A673 (cell line): ENCODE results near the gene HMCES. TPM values are rescaled to one million over a fixed set of nuclear protein-coding genes. Genes with fewer than 3 reads are reported as not detected.
"Not testable (repeated sequence)": the region's sequence is repeated elsewhere in the genome, so short reads cannot be mapped to it uniquely, and the experiment has no call there.

Experiments used
- BruUV-seq: library from RNA; stranded (reverse); fragments of 400-500 nt; replicated peaks from 2 replicates; lab custom pipeline; 2021; lab: Mats Ljungman, UMichigan
- CTCF ChIA-PET: fragments of 300-600 bp; sonication (Branson Sonifier 250); formaldehyde crosslinking; loops from one replicate; lab custom pipeline; 2022; ENCODE audit warnings: antibody characterized with exemption; lab: Charles Lee
- POLR2A ChIA-PET: fragments of 300-600 bp; sonication (Branson Sonifier 250); formaldehyde crosslinking; loops from one replicate; lab custom pipeline; 2022; ENCODE audit warnings: antibody characterized with exemption; ENCODE audit not compliant: low non-redundant PET; lab: Charles Lee
- DNase-seq: peaks from one replicate; pipeline ENCODE4 v3.0.0-alpha.2; 2015; ENCODE audit warnings: low spot score
- H3K27ac ChIP-seq: fragments of 200-600 bp; sonication (generic); 2 replicates; pipeline ENCODE4 v1.5.1; 2016; ENCODE audit warnings: mixed run types, low read depth, mild to moderate bottlenecking, mixed read lengths, antibody characterized with exemption, low read length; ENCODE audit not compliant: poor library complexity, severe bottlenecking
- H3K27me3 ChIP-seq: fragments of 200-600 bp; sonication (generic); replicated peaks from 2 replicates; pipeline ENCODE4 v1.6.1; 2017; ENCODE audit warnings: mixed run types, low read depth, mild to moderate bottlenecking, mixed read lengths, antibody characterized with exemption, low read length; ENCODE audit not compliant: insufficient read depth, poor library complexity
- H3K36me3 ChIP-seq: fragments of 200-600 bp; sonication (generic); 2 replicates; pipeline ENCODE4 v1.6.1; 2016; ENCODE audit warnings: mixed run types, mild to moderate bottlenecking, mixed read lengths, antibody characterized with exemption, low read length; ENCODE audit not compliant: insufficient read depth, poor library complexity, severe bottlenecking
- H3K4me1 ChIP-seq: fragments of 200-600 bp; sonication (generic); 2 replicates; pipeline ENCODE4 v1.6.1; 2017; ENCODE audit warnings: mixed run types, mild to moderate bottlenecking, mixed read lengths, antibody characterized with exemption, low read length; ENCODE audit not compliant: insufficient read depth, poor library complexity, severe bottlenecking
- H3K4me3 ChIP-seq: fragments of 200-600 bp; sonication (generic); 2 replicates; pipeline ENCODE4 v1.5.1; 2016; ENCODE audit warnings: low read depth, mixed run types, mild to moderate bottlenecking, mixed read lengths, low read length; ENCODE audit not compliant: poor library complexity, severe bottlenecking
- H3K9me3 ChIP-seq: fragments of 200-600 bp; sonication (generic); 2 replicates; pipeline ENCODE4 v1.6.1; 2016; ENCODE audit warnings: mixed run types, low read depth, mild to moderate bottlenecking, mixed read lengths, antibody characterized with exemption, low read length; ENCODE audit not compliant: poor library complexity, severe bottlenecking
- EZH2 ChIP-seq: fragments of 200-600 bp; sonication (generic); IDR thresholded peaks from 2 replicates; pipeline ENCODE4 v1.6.1; 2017; ENCODE audit warnings: borderline replicate concordance, low read depth, mild to moderate bottlenecking, mixed read lengths, antibody characterized with exemption, low read length; ENCODE audit not compliant: poor library complexity, severe bottlenecking
- intact Hi-C: fragments of 100-400 bp; cut with micrococcal nuclease; formaldehyde crosslinking; loops from one replicate; pipeline ENCODE4 v1.10.0; 2022; ENCODE audit not compliant: unreplicated experiment
- total RNA-seq: library from RNA; stranded (reverse); gene quantifications from 2 replicates; pipeline ENCODE4 v1.2.3, GENCODE V29; 2021
- TF ChIP-seq, protein P1 (sequence below): fragments of 300-800, 200-600 bp; sonication (generic); conservative IDR thresholded peaks from 2 replicates; pipeline ENCODE4 v1.5.1; 2017; ENCODE audit warnings: low read depth, mild to moderate bottlenecking, antibody characterized with exemption, low read length, moderate library complexity, mixed read lengths

HMCES gene
- total RNA-seq, 1 experiment from 2014 or later, result 52.2 TPM

DNA sequence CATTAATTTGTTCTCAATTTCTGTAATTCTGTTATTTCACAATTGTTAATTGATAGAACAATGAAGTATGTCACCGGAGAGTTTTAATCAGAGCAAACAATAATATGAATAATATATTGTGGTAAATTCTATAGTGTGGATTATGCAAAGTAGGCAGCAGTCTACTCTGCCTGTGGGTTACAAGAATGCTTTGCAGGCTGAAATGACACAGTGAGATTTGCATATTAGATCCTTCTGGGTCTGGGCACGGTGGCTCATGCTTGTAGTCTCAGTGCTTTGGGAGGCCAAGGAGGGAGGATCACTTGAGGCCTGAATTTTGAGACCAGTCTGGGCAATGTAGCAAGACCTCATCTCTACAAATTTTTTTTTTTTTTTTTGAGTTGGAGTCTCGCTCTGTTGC, 16.8 kb upstream of the HMCES start:
- intact Hi-C loops, result no loop called here
- CTCF ChIA-PET, result no interaction called here
- Histone ChIP-seq H3K36me3 (peaks cover 86% of the 10 kb centered on the region), H3K9me3 (no peaks in the 10 kb centered on the region), H3K4me3 (no peak overlapping the region), H3K27ac (no peak overlapping the region), H3K27me3 (no peaks in the 10 kb centered on the region), H3K4me1 (no peaks in the 10 kb centered on the region)
- BruUV-seq, result no TSS peak
- TF ChIP-seq EZH2, result no peak
- TF ChIP-seq, protein P1, sequence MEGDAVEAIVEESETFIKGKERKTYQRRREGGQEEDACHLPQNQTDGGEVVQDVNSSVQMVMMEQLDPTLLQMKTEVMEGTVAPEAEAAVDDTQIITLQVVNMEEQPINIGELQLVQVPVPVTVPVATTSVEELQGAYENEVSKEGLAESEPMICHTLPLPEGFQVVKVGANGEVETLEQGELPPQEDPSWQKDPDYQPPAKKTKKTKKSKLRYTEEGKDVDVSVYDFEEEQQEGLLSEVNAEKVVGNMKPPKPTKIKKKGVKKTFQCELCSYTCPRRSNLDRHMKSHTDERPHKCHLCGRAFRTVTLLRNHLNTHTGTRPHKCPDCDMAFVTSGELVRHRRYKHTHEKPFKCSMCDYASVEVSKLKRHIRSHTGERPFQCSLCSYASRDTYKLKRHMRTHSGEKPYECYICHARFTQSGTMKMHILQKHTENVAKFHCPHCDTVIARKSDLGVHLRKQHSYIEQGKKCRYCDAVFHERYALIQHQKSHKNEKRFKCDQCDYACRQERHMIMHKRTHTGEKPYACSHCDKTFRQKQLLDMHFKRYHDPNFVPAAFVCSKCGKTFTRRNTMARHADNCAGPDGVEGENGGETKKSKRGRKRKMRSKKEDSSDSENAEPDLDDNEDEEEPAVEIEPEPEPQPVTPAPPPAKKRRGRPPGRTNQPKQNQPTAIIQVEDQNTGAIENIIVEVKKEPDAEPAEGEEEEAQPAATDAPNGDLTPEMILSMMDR, result no peak
- POLR2A ChIA-PET, result interaction anchor here (0.6 kb wide), 1 partner anchor 53 kb away, joined by 3 read pairs; no protein-coding TSS in a partner anchor
- no peak for DNase-seq

DNA sequence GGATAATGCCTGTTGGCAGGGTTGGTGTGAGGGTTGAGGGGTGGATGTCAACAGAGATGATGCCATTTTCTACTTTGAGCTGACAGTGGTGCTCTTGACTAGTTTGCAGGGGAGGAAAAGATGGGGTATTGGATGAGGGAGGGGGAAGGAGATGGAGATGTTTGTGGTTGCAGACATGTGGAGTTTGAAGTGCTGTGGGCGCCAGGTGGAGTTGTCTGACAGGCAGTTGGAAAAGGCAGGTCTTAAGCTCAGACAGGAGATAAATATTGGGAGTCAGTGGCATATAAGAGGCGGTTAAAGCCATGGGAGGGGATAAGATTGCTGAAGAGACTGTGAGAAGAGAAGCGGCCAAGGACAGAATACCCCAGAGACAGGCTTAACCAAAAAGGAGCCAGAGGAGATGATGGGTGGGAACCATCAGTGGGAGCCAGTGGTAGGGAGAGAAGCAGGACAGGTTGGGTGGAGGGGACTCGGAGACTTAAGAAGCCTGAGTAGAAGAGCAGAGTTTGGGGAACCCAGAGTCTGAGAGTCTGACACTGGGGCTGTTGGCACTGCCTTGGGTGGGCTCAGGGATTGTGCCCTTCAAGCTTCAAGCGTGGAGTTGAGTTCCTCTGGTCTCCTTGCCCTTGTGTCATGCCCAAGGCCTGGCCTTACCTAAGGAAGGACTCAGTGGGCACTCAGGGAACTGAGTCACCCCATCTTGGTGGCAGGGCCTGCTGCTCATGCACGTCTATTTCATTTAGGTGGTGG, 15.3 kb upstream of the HMCES start:
- H3K4me1 ChIP-seq, result no peaks in the 10 kb centered on the region
- DNase-seq, result no peak
- TF ChIP-seq, protein P1, result no peak
- TF ChIP-seq EZH2, result no peak
- intact Hi-C loops, result no loop called here
- H3K9me3 ChIP-seq, result no peaks in the 10 kb centered on the region
- H3K27ac ChIP-seq, result no peak overlapping the region
- H3K4me3 ChIP-seq, result no peak overlapping the region
- H3K27me3 ChIP-seq, result no peaks in the 10 kb centered on the region
- ChIA-PET CTCF (no interaction called here), POLR2A (no interaction called here)
- peaks cover 86% of the 10 kb centered on the region for H3K36me3 ChIP-seq
- BruUV-seq, result no TSS peak

DNA sequence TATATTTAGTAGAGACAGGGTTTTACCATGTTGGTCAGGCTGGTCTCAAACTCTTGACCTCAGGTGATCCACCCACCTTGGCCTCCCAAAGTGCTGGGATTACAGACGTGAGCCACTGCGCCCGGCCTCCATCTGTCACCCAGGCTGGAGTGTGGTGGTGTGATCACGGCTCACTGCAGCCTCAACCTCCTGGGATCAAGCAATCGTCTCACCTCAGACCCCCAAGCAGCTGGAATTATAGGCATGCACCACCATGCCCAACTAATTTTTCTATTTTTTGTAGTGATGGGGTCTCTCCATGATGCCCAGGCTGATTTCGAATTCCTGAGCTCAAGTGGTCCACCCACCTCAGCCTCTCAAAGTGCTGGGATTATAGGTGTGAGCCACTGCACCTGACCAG, 13.7 kb upstream of the HMCES start:
- H3K27me3 ChIP-seq, H3K27ac ChIP-seq, H3K4me3 ChIP-seq, H3K4me1 ChIP-seq, POLR2A ChIA-PET, BruUV-seq, DNase-seq, CTCF ChIA-PET, H3K9me3 ChIP-seq, intact Hi-C loops: not testable (repeated sequence)
- peaks cover 92% of the 10 kb centered on the region for H3K36me3 ChIP-seq

DNA sequence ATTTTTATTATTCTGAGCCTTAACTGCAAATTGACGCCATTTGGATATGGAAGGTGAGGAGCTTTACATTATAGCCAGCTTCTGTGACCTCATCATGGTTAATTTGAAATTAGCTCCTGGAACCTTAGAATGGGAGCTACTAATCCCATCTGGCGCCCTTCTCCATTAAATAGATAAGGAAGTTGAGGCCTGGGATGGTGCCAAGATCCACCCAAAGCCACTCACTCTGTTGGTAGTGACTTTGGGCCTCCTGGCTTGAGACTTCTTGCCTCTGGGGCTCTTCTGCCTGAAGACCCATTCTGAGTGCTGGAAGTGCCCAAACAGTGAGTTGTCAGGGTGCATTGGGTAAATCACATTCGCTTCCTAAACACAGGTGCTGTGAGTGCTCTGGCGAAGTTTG, 12.0 kb upstream of the HMCES start:
- Histone ChIP-seq H3K27me3 (no peaks in the 10 kb centered on the region), H3K36me3 (peaks cover 92% of the 10 kb centered on the region), H3K4me3 (no peak overlapping the region), H3K9me3 (no peaks in the 10 kb centered on the region), H3K4me1 (no peaks in the 10 kb centered on the region), H3K27ac (no peak overlapping the region)
- ChIA-PET CTCF (no interaction called here), POLR2A (no interaction called here)
- no TSS peak for BruUV-seq
- DNase-seq, result no peak
- intact Hi-C loops, result no loop called here
- TF ChIP-seq, protein P1, result no peak
- TF ChIP-seq EZH2, result no peak
